GM18870 (cell line): ENCODE measurements around the gene SFT2D3.

Experiments
- ATAC-seq: cut with Tn5 transposase; IDR thresholded peaks from one replicate; pipeline ENCODE4 v1.9.1; 2021; ENCODE audit warnings: moderate library complexity; ENCODE audit not compliant: unreplicated experiment

SFT2D3 gene

DNA sequence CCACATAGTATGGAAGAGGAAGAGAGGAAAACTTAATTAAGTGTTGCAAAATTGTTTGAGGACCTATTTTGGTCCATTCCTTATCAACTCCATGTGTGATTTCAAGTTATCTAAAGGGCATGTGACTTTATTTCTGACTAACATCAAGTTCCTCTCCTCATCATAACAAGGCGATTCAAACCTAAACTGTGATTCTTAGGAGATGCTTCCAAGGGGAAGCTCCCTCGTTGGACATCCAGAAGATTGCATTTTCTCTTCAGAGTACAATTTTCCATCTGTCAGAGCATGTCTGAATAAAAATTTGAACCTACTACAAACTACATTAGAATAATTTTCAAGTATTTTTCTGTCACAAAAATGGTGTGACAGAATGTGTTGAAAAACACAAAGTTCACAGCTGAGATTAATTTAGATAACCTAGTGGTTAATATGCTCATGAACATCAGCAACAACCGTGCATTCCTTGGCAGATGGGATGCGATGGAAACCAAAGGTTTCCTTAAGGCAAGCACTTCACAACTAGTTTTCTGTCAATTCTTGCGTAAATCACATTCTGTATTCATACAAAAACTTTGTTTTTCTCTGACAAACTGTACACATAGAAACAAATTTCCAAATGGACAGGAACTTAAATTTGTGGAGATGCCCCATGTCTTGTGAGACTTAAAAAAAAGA lies 4.2 kb downstream of the SFT2D3 start:
- ATAC-seq, result no peak

DNA sequence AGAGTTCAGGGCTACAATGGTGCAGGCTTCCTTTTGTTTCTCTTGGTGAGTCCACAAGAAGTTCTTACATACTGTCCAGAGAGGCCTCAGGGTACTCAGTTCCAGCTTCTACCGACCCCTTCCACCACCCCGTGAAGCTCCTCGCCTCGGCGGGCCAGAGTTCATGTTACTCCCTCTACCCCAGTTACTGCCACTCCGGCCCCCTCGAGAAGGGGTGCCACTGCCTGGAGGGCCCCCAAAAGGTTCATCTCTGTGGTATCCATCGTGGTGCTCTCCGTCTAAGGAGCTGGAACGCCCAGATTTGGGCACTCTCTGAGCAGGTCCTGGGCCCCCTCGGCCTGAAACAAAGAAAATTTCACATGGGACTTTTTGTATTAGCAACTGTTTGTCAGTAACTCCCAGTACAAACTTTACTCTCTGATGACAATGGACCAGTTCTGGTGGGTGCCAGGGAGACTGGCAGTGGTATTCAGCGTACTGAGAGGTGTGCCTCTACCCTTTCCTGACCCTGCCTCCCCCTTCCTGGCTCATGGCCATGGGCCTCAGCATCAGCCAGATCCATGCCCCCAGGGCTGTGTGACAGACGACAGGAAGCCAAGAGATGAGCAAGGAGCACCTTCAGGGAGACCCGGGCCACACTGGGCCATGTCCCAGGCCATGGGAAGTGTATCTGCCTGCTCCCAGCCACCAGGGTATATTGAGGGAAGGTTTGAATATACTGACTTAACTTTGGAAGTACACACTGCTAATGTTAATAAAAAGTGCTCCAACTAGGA lies 5.1 kb downstream of the SFT2D3 start:
- no peak for ATAC-seq

DNA sequence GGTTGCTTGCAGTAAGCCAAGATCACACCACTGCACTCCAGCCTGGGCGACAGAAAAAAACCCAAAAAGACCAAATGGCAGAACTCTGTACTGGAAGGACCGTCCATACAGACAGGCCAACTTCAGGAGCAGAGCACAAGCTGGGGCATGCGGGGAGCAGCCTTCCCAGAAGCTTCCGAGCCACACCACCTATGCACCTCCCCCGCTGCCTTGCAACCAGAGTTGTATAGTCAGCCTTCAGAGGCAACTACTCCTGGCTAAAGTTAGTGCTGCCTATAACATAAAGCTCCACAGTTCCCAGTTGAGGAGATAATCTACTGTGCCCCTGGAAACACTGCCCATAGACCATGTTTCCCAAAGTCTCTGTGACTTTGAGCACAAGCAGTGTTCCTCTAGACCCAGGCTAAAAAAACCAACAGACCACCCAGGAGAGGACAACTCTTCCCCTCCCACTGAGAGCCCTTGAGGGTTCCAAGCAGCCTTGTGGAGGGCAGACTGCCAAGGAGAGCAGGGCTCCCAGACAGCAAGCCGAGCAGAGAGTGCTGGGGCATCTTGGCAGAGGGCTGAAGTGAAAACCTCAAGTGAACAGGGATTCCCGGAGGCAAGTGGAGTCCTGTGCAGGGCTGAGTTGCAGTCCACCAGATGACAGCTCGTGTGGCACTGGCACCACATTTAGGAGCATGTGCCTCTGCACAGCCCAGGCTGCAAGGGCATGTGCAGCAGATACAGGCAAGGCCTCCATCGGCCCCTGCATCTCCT lies 6.8 kb downstream of the SFT2D3 start:
- ATAC-seq, result no peak

DNA sequence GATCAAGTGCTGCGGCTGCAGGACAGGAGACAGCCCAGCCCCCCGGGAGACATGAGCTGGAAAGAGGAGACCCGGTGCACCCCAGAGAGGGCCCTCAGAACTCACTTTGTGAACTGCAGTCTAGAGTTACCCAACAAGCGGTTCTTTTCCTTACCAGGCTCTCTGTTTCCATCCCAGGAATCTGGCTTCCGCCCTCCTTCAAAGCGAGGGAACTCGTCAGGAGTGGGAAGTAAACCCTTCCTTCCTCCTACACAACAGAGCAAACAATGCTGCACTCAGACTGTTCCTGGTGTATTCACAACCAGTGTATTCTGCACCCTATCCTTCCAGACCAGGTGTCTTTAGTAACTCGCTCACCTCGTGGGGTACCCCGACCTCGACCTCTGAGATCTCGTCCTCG lies 8.0 kb downstream of the SFT2D3 start:
- no peak for ATAC-seq

DNA sequence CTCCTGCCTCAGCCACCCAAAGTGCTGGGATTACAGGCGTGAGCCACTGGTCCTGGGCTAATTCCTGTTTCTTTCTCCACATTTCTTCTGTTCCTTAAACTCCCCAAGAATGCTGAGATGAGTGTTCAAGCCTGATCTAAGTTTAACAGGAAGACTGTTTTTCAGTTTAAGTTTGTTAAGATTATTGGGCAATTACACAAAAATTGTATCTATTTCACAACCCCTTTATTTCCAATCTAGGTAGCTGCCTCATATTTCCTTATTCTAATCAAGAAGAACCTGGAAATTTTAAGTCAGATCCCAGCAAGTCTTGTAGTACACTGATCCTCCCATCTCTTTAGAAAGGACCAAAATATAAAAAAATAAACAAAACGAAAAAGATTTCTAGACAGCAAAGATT lies 11.7 kb downstream of the SFT2D3 start:
- no peak for ATAC-seq

- ATAC-seq, result no peak
These were observed 12.3 kb downstream of the SFT2D3 start for GRCh38 chr2:127713562-127713961.

DNA sequence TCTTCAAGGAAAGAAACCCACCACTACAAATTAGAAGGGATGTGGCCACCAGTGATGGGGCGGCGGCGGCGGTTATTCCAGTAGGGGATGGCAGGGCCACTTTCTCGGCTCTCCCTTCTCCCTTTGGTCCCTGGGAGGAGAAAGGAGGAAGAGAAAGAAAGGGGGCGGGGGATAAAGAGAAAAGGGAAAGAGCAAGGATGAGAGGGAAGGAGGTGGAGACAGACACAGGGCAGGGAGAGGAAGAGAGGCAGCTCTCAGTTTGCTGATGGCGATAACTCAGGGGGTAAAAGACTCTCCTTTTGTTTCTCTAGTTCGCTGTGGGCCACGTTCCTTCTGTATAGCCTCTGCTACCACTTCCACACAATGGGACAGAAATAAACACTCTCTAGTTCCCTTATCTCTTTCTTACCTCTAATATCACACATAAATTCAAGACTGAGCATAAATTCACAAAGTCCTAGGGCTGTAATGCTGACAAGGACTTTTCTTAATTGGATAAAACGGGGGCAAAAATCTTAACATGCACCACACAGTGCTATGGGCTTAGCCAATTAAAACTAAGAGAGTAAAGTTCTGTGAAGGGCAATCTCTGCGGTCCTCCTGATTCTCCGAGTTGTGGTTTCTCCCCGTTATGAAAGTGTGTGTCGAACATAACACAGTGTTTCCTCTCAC lies 14.6 kb downstream of the SFT2D3 start:
- ATAC-seq, result no peak

DNA sequence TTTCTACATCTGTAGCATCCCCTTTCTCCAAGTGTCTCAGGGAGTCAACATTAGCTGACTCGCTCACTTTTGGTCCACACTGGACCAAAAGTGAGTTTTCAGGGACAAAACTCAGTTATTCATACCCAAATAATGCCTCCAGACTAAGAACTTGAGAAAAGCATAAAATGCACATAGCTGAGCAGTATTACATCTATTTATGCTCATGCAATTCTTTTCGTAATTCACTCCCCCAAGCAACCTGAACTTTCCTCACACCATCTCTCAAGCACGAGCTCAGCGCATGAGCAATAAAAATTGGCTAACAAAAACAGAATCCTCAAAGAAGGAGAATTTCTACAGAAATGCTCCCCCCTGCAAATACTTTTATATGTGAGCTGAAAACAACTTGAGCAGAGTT lies 17.0 kb downstream of the SFT2D3 start:
- no peak for ATAC-seq

GRCh38 chr2:127719301-127720218 lies 18.3 kb downstream of the SFT2D3 start:
- no peak for ATAC-seq

GRCh38 chr2:127721311-127721977 lies 20.1 kb downstream of the SFT2D3 start:
- ATAC-seq, result no peak

DNA sequence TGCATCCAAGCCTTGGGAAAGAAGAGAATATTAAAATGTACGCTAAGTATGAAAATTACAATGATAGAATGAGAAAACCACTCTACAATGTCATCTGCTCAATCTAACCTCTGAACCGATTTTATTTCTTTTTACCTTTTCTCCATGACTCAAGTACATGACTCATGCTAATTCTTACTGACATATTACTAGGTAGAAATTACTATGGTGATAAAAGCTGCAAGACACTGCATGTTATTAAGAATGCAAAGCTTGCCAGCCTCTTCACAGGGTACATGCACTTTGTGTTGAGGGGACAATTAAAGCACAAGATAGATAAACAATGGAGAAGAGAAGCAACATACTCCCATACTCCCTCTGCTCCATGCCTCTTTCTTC lies 20.7 kb downstream of the SFT2D3 start:
- no peak for ATAC-seq

GRCh38 chr2:127722807-127723206 lies 21.5 kb downstream of the SFT2D3 start:
- no peak for ATAC-seq

DNA sequence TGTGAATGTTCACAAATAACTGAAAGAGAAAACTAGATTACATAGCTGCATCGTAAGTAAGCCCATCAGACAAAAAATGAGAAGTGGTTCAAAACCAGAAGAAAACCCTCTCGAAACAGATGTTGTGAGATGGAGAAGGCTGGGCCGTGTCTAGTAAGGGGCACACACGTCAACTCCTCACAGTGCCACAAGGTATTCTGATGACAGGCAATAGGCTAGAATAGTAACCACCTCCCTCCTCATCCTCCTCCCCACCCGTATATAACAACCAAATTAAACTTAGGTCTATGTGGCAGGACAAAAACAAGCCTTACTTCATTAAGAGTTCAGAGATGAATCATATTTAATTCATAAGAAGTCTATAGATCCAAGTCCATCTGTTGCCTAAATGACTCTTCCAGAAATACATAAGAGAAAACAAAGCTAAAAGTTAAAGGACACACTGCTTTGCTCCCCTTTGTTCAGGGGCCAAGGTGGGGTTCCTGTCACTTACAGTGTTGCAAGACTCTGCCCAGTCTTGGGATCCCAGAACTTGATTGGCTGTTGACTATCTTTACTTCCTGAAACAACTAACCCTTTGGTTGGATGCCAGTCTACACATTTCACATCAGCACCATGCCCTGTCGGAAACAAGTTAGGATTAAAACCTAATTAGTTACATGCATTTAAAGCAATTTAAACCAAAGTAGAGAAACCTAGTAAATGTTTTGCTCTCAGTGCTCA lies 25.0 kb downstream of the SFT2D3 start:
- ATAC-seq, result no peak

- no peak for ATAC-seq
These were observed 32.0 kb downstream of the SFT2D3 start for GRCh38 chr2:127733113-127733815.

GRCh38 chr2:127733816-127734537 lies 32.7 kb downstream of the SFT2D3 start:
- no peak for ATAC-seq

DNA sequence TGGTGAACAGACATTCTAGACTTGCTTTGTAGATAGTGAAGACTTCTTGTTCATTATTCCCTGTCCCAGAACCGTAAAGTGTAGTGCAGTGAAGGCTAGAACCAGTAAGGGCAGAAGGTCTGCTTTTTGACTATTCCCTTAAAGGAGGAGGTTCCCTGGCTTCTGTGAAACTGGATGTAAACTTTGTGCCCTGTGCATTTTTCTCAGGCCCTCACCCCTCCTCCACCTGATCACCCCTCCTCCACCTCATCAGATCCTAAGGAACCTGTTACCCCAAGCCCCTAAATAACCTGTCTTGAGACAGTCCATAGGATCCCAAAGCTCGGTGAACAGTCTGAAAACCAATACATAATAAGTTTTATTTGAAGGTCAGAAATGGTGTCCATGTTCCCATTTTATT lies 33.7 kb downstream of the SFT2D3 start:
- no peak for ATAC-seq

DNA sequence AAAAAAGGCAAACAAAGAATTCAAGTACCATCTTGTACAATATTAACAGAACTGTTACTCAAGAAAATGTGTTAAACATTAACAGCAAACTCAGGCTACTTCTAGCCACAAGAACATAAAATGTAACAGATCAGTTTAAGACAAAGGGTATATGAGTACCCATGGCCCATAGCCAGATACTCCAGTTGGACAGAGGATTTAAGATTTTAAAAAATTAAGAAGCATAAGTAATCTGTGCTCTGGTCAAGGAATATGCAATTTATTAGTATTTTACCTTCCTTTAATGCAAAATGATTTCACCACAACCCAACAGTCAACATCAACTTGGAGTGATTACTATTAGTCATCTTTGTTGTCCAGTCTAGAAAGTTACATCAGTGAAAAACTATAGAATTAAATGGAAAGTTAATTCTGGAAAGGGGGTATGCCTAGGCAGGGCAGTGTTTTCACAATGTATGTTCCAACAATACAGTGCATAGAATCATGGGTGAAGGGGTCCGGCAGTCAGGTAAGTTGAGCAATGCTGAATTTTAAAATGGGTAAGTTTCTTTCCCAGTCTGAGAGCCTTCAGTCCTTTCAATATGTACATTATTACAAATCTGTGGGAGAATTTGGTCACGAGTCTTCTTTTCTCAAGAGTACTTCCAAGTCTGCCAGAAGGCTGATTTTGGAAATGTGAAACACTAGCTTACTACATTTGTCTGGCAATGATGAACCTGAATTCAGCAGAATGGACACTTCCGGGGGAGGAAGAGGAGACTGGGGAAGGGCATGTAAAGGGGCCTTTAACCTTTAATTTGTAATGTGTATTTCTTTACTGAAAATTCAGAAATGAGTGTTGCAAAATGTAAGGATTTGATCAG lies 34.5 kb downstream of the SFT2D3 start:
- ATAC-seq, result peak; percentile 66
